Uterus (tissue), 4 donors: Measurements from ENCODE around the gene DDHD1. TPM values are rescaled to one million over a fixed set of nuclear protein-coding genes. Genes with fewer than 3 reads are reported as not detected.
A peak's percentile ranks its signal among the peaks of the same experiment; 100 is the strongest.

ENCODE experiments used
- DNase-seq, 2 donors: peaks; one replicate each; pipeline ENCODE4 v3.0.0-alpha.2; 2019 to 2020
- H3K27ac ChIP-seq, 2 donors: fragments of 200-600 bp; sonication (generic); 1 replicate in 1 of 2; 2 replicates in 1 of 2; pipeline ENCODE4 v1.5.1; 2016 to 2018
- H3K27me3 ChIP-seq, 2 donors: fragments of 200-600 bp; sonication (generic); one replicate each; pipeline ENCODE4 v1.5.1; 2018 to 2019; ENCODE audit warnings: control low read depth in 1 of 2
- H3K36me3 ChIP-seq, 2 donors: fragments of 200-600 bp; sonication (generic); one replicate each; pipeline ENCODE4 v1.5.1; 2019; ENCODE audit warnings: control low read depth in 1 of 2
- H3K4me1 ChIP-seq, 2 donors: fragments of 200-600 bp; sonication (generic); one replicate each; pipeline ENCODE4 v1.5.1; 2018 to 2019; ENCODE audit warnings: control low read depth in 1 of 2
- H3K4me3 ChIP-seq, 2 donors: fragments of 200-600 bp; sonication (generic); 1 replicate in 1 of 2; 2 replicates in 1 of 2; pipeline ENCODE4 v1.5.1; 2018 to 2019; ENCODE audit warnings: mild to moderate bottlenecking in 1 of 2
- H3K9me3 ChIP-seq, 2 donors: fragments of 200-600 bp; sonication (generic); one replicate each; pipeline ENCODE4 v1.5.1; 2019; ENCODE audit warnings: control low read depth in 1 of 2
- CTCF ChIP-seq, 4 experiments: fragments of 200-600 bp in 2 of 4; fragments of 450-650 bp in 2 of 4; sonication (generic) in 2 of 4; IDR thresholded peaks; one replicate each; pipeline ENCODE4 v1.5.1; 2016 to 2019; ENCODE audit warnings: antibody characterized with exemption in 4 of 4, mild to moderate bottlenecking in 2 of 4, moderate library complexity in 1 of 4
- POLR2A ChIP-seq, 2 donors: fragments of 450-650 bp; IDR thresholded peaks; one replicate each; pipeline ENCODE4 v1.6.1; 2016; ENCODE audit warnings: antibody characterized with exemption in 2 of 2, mild to moderate bottlenecking in 1 of 2, moderate library complexity in 1 of 2
- intact Hi-C: fragments of 100-400 bp; cut with DNase I; formaldehyde crosslinking; loops from one replicate; pipeline ENCODE4 v1.15.1; 2023; ENCODE audit warnings: low total_unique reads
- total RNA-seq, 4 donors: library from RNA; depleted of rRNA in 3 of 4; stranded (reverse); fragments of >200 nt in 3 of 4; gene quantifications; one replicate each; pipeline versions ENCODE4 v1.1.0 to v1.2.4, GENCODE V29; 2014 to 2023
- donor health status: DM: yes; HTN: yes; CAD: no.

Gene DDHD1
- total RNA-seq, 4 donors from 2014 or later, result 25.1 to 38.5 (median 30.7) TPM

- Histone ChIP-seq H3K27me3 (no peaks in the 10 kb centered on the region), H3K4me1 (no peaks in the 10 kb centered on the region), H3K36me3 (no peaks in the 10 kb centered on the region), H3K27ac (peak overlapping the region; percentile 86 to 88), H3K4me3 (peak overlapping the region; percentile 67 to 78), H3K9me3 (no peaks in the 10 kb centered on the region)
- DNase-seq, result peak in 1 of 2 donors; percentile 33
- intact Hi-C loops, result no loop called here
- TF ChIP-seq CTCF (IDR thresholded peaks at IDR 0.05), result no peak
- TF ChIP-seq POLR2A (IDR thresholded peaks at IDR 0.05), result no peak
Measured at GRCh38 chr14:53151523-53152183, 1.5 kb downstream of the DDHD1 start.

- no peak overlapping the region for H3K4me3 ChIP-seq
- no peaks in the 10 kb centered on the region for H3K4me1 ChIP-seq
- no peak for TF ChIP-seq CTCF (IDR thresholded peaks at IDR 0.05)
- TF ChIP-seq POLR2A (IDR thresholded peaks at IDR 0.05), result no peak
- no peak for DNase-seq
- H3K27me3 ChIP-seq, result no peaks in the 10 kb centered on the region
- H3K27ac ChIP-seq, result no peak overlapping the region
- H3K36me3 ChIP-seq, result no peaks in the 10 kb centered on the region
- H3K9me3 ChIP-seq, result no peaks in the 10 kb centered on the region
- intact Hi-C loops, result no loop called here
Measured at GRCh38 chr14:53149668-53150316, 3.3 kb downstream of the DDHD1 start.

GRCh38 chr14:53148671-53149070 lies 4.5 kb downstream of the DDHD1 start:
- no peak for DNase-seq
- H3K36me3 ChIP-seq, result no peaks in the 10 kb centered on the region
- TF ChIP-seq CTCF (IDR thresholded peaks at IDR 0.05) (no peak), POLR2A (IDR thresholded peaks at IDR 0.05) (no peak)
- intact Hi-C loops, result no loop called here
- H3K4me3 ChIP-seq, result no peak overlapping the region
- H3K4me1 ChIP-seq, result no peaks in the 10 kb centered on the region
- H3K27me3 ChIP-seq, result no peaks in the 10 kb centered on the region
- H3K27ac ChIP-seq, result no peak overlapping the region
- no peaks in the 10 kb centered on the region for H3K9me3 ChIP-seq

- Histone ChIP-seq H3K4me1 (no peaks in the 10 kb centered on the region), H3K27me3 (no peaks in the 10 kb centered on the region), H3K4me3 (no peak overlapping the region), H3K9me3 (peaks cover 0 to 3% of the 10 kb centered on the region in 2 donors), H3K27ac (no peak overlapping the region), H3K36me3 (no peaks in the 10 kb centered on the region)
- DNase-seq, result no peak
- TF ChIP-seq CTCF (IDR thresholded peaks at IDR 0.05) (no peak), POLR2A (IDR thresholded peaks at IDR 0.05) (no peak)
- intact Hi-C loops, result no loop called here
Measured at GRCh38 chr14:53147893-53148292, 5.2 kb downstream of the DDHD1 start.

DNA sequence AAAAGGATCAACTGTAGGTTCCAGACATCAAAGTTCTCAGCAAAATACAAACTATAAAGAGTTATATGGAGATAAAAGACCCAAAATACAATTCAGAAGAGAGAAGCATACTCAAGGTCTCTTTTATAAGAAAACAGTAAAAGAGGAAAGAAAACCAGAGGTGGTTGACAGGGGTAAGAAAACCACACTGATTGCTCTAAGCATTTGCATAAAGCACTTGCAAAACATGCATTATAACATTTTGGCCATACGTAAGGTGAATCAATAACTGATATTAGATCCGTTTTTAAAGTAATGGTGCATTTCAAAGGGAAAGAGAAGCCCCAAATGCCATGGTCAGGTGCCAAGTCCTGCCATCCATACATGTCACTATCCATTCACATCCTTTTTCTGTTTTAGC lies 5.9 kb downstream of the DDHD1 start:
- Histone ChIP-seq H3K4me1 (no peaks in the 10 kb centered on the region), H3K27me3 (no peaks in the 10 kb centered on the region), H3K9me3 (peaks cover 0 to 3% of the 10 kb centered on the region in 2 donors), H3K4me3 (no peak overlapping the region), H3K27ac (no peak overlapping the region), H3K36me3 (no peaks in the 10 kb centered on the region)
- DNase-seq, result no peak
- intact Hi-C loops, result no loop called here
- TF ChIP-seq POLR2A (IDR thresholded peaks at IDR 0.05) (no peak), CTCF (IDR thresholded peaks at IDR 0.05) (no peak)
